Left lung (tissue), 10 donors: ENCODE measurements around the gene POLR3GL. TPM values are rescaled to one million over a fixed set of nuclear protein-coding genes. Genes with fewer than 3 reads are reported as not detected.
"Not testable (repeated sequence)": the region's sequence is repeated elsewhere in the genome, so short reads cannot be mapped to it uniquely, and the experiment has no call there.

Experiments used
- ATAC-seq: fragments of 200-7000 bp; cut with Tn5 transposase; one replicate; pipeline ENCODE4 v1.9.1; 2020; ENCODE audit warnings: moderate library complexity
- DNase-seq, 4 donors: peaks; one replicate each; pipeline ENCODE4 v3.0.0-alpha.2; 2013 to 2020
- H3K27ac ChIP-seq, 2 donors: fragments of 200-600 bp; sonication (generic) in 1 of 2; one replicate each; pipeline versions ENCODE4 v1.5.0 to v1.8.0; 2020 to 2021
- H3K27me3 ChIP-seq, 2 donors: fragments of 200-600 bp; sonication (generic) in 1 of 2; one replicate each; pipeline versions ENCODE4 v1.5.0 to v1.8.0; 2020 to 2021
- H3K36me3 ChIP-seq, 2 donors: fragments of 200-600 bp; sonication (generic) in 1 of 2; one replicate each; pipeline versions ENCODE4 v1.5.0 to v1.8.0; 2020 to 2021
- H3K4me1 ChIP-seq, 2 donors: fragments of 200-600 bp; one replicate each; pipeline ENCODE4 v1.8.0; 2021
- H3K4me3 ChIP-seq, 2 donors: fragments of 200-600 bp; sonication (generic) in 1 of 2; one replicate each; pipeline versions ENCODE4 v1.5.0 to v1.8.0; 2020 to 2021; ENCODE audit warnings: mild to moderate bottlenecking in 1 of 2
- H3K9me3 ChIP-seq, 2 donors: fragments of 200-600 bp; sonication (generic) in 1 of 2; one replicate each; pipeline versions ENCODE4 v1.5.0 to v1.8.0; 2020 to 2021
- CTCF ChIP-seq, 2 donors: fragments of 200-600 bp; sonication (generic) in 1 of 2; IDR thresholded peaks; one replicate each; pipeline versions ENCODE4 v1.5.0 to v1.8.0; 2021; ENCODE audit warnings: antibody characterized with exemption in 2 of 2
- intact Hi-C, 2 donors: fragments of 100-400 bp; cut with DNase I; formaldehyde crosslinking; loops; one replicate each; pipeline versions ENCODE4 v1.11.2 to v1.14.2; 2022
- polyA plus RNA-seq, 6 donors: library from polyadenylated mRNA; unstranded; fragments of 120-200 nt; gene quantifications; one replicate each; pipeline ENCODE4 v1.2.1, GENCODE V29; 2013; ENCODE audit not compliant: insufficient read length in 6 of 6
- total RNA-seq, 2 donors: library from RNA; stranded (reverse); fragmentation: NEBNext Ultra II Directional; extraction: Animal tissue kit (Norgen Biotek cat#: 25700); gene quantifications; one replicate each; pipeline ENCODE4 v1.2.1, GENCODE V29; 2021
- donor health status: DM: no; HTN: yes; CAD: no.
- donor health status: DM: no; HTN: no; CAD: no.

The POLR3GL gene
- total and polyA plus RNA-seq, 8 donors, result 19.6 to 50.2 (median 44.2) TPM

DNA sequence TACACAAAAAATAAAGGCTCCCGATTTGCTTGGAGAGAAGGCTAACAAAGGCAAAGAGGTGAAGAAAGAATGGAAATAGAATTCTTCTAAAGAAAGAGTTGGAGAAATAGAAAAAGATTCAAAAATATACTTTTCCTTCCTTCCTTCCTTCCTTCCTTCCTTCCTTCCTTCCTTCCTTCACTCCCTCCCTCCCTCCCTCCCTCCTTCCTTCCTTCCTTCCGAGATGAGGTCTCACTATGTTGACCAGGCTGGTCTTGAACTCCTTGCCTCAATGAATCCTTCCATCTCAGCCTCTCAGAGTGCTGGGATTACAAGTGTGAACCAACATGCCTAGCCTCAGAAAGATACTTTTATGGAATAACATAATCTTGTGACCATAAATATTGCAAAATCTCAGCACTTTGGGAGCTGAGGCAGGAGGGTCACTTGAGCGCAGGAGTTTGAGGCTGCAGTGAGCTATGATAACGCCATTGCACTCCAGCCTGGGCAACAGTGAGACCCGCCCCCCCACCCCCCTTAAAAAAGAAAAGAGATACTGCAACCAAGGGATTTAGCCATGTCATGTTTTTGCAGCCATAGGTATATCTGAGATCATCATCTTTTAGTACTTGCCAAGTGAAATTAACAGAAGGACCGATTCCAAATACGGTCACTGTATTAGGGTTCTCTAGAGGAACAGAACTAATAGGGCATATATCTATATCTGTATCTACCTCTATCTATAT lies 58.1 kb downstream of the POLR3GL start:
- no peak for TF ChIP-seq CTCF (IDR thresholded peaks at IDR 0.05)
- Histone ChIP-seq H3K36me3 (no peaks in the 10 kb centered on the region), H3K27ac (no peak overlapping the region), H3K4me1 (peaks cover 0 to 10% of the 10 kb centered on the region in 2 donors), H3K27me3 (peaks cover 17 to 40% of the 10 kb centered on the region in 2 donors), H3K9me3 (no peaks in the 10 kb centered on the region), H3K4me3 (no peak overlapping the region)
- ATAC-seq, result no peak
- DNase-seq, result no peak
- intact Hi-C loops, result no loop called here

- H3K4me1 ChIP-seq, H3K9me3 ChIP-seq, DNase-seq, H3K36me3 ChIP-seq, H3K27ac ChIP-seq, intact Hi-C loops, H3K4me3 ChIP-seq, ATAC-seq: not testable (repeated sequence)
- peaks cover 0 to 12% of the 10 kb centered on the region in 2 donors for H3K27me3 ChIP-seq
Observed at GRCh38 chr1:146025787-146026495, 61.5 kb downstream of the POLR3GL start.

- H3K36me3 ChIP-seq, H3K27me3 ChIP-seq, H3K4me3 ChIP-seq, DNase-seq, H3K27ac ChIP-seq, H3K9me3 ChIP-seq, H3K4me1 ChIP-seq, intact Hi-C loops, ATAC-seq: not testable (repeated sequence)
Observed at GRCh38 chr1:146026650-146027049, 62.2 kb downstream of the POLR3GL start.

Other genes with a start within 250 kb of the POLR3GL start
- gene CD160, start 245.2 kb upstream of the POLR3GL start, total RNA-seq, result 1 to 10 TPM in 1 of 2 donors, under 1 TPM in 1; 0.42 to 2.0 TPM
- 1 to 10 TPM; 2.2 to 3.2 (median 2.7) TPM for gene CD160, start 245.2 kb upstream of the POLR3GL start, polyA plus RNA-seq
- gene RNF115, start 140.6 kb upstream of the POLR3GL start, total RNA-seq, result 10 to 100 TPM; 11.8 to 14.7 TPM
- gene RNF115, start 140.6 kb upstream of the POLR3GL start, polyA plus RNA-seq, result 10 to 100 TPM; 17.2 to 20.4 (median 18.2) TPM
- gene POLR3C, start 140.5 kb upstream of the POLR3GL start, total RNA-seq, result 10 to 100 TPM; 20.1 to 27.4 TPM
- 10 to 100 TPM; 32.3 to 40.6 (median 36.8) TPM for gene POLR3C, start 140.5 kb upstream of the POLR3GL start, polyA plus RNA-seq
- gene NUDT17, start 119.1 kb upstream of the POLR3GL start, total RNA-seq, result 1 to 10 TPM; 2.7 to 4.5 TPM
- gene NUDT17, start 119.1 kb upstream of the POLR3GL start, polyA plus RNA-seq, result 10 to 100 TPM in 4 of 6 donors, 1 to 10 TPM in 2; 8.5 to 12.7 (median 10.5) TPM
- gene PIAS3, start 105.6 kb upstream of the POLR3GL start, total RNA-seq, result 10 to 100 TPM; 35.8 to 42.6 TPM
- 10 to 100 TPM; 67.2 to 98.0 (median 74.3) TPM for gene PIAS3, start 105.6 kb upstream of the POLR3GL start, polyA plus RNA-seq
- gene ANKRD35, start 78.8 kb upstream of the POLR3GL start, total RNA-seq, result 1 to 10 TPM; 1.4 to 3.4 TPM
- gene ANKRD35, start 78.8 kb upstream of the POLR3GL start, polyA plus RNA-seq, result 1 to 10 TPM; 3.7 to 4.8 (median 4.2) TPM
- gene ITGA10, start 54.6 kb upstream of the POLR3GL start, total RNA-seq, result 10 to 100 TPM in 1 of 2 donors, 1 to 10 TPM in 1; 5.8 to 12.5 TPM
- 1 to 10 TPM; 2.7 to 5.0 (median 3.5) TPM for gene ITGA10, start 54.6 kb upstream of the POLR3GL start, polyA plus RNA-seq
- gene PEX11B, start 46.0 kb upstream of the POLR3GL start, total RNA-seq, result 10 to 100 TPM; 31.9 to 32.4 TPM
- gene PEX11B, start 46.0 kb upstream of the POLR3GL start, polyA plus RNA-seq, result 10 to 100 TPM; 43.3 to 53.1 (median 45.3) TPM
- 100 to 1,000 TPM in 1 of 2 donors, 10 to 100 TPM in 1; 90.2 to 118 TPM for gene RBM8A, start 37.2 kb upstream of the POLR3GL start, total RNA-seq
- 100 to 1,000 TPM; 168 to 197 (median 187) TPM for gene RBM8A, start 37.2 kb upstream of the POLR3GL start, polyA plus RNA-seq
- gene LIX1L, start 6.7 kb upstream of the POLR3GL start, total RNA-seq, result 10 to 100 TPM; 28.9 to 32.0 TPM
- 10 to 100 TPM; 36.7 to 45.7 (median 44.1) TPM for gene LIX1L, start 6.7 kb upstream of the POLR3GL start, polyA plus RNA-seq
- 1 to 10 TPM in 1 of 2 donors, under 1 TPM in 1; 0.82 to 1.2 TPM for gene ANKRD34A, start 115 bp upstream of the POLR3GL start, total RNA-seq
- gene ANKRD34A, start 115 bp upstream of the POLR3GL start, polyA plus RNA-seq, result 1 to 10 TPM in 3 of 6 donors, under 1 TPM in 3; 0.73 to 1.3 (median 0.91) TPM
- 100 to 1,000 TPM; 380 to 422 TPM for gene TXNIP, start 31.9 kb downstream of the POLR3GL start, total RNA-seq
- gene TXNIP, start 31.9 kb downstream of the POLR3GL start, polyA plus RNA-seq, result 100 to 1,000 TPM; 280 to 539 (median 353) TPM
- gene HJV, start 57.0 kb downstream of the POLR3GL start, total RNA-seq, result not detected
- gene HJV, start 57.0 kb downstream of the POLR3GL start, polyA plus RNA-seq, result under 1 TPM in 3 of 6 donors, not detected in 3; 0.07 to 0.27 (median 0.10) TPM
- gene NBPF10, start 180.1 kb downstream of the POLR3GL start, total RNA-seq, result 1 to 10 TPM; 3.7 to 3.9 TPM
- gene NBPF10, start 180.1 kb downstream of the POLR3GL start, polyA plus RNA-seq, result 1 to 10 TPM; 1.5 to 2.5 (median 2.2) TPM